ENCODE data around the gene ELOVL6. TPM values are rescaled to one million over a fixed set of nuclear protein-coding genes. Genes with fewer than 3 reads are reported as not detected.

The ELOVL6 gene
- total RNA-seq, 2 donors from 2014 or later, result 43.5 to 44.8 TPM

DNA sequence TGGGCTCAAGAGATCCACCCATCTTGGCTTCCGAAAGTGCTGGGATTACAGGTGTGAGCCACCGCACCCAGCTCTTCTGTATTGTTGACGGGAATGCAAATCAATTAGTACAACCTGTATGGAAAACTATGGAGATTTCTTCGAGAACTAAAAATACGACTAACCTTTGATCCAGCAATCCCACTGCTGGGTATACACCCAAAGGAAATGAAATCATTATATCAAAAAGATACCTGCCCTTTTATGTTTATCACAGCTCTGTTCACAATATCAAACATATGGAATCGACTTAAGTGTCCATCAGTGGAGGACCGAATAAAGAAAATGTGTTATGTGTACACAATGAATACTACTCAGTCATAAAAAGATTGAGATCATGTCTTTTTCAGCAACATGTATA lies 49.3 kb downstream of the ELOVL6 start:
- H3K9me3 ChIP-seq (ENCODE audit: control insufficient read depth, low read length), result peaks cover 7% of the 10 kb centered on the region
- no peaks in the 10 kb centered on the region for H3K27me3 ChIP-seq (ENCODE audit: control insufficient read depth, insufficient read depth, low read length, poor library complexity, severe bottlenecking)
- Mint-ChIP-seq H3K27ac (no peak overlapping the region), H3K4me3 (no peak overlapping the region), H3K4me1 (peaks cover 10% of the 10 kb centered on the region), H3K36me3 (ENCODE audit: low read depth) (peaks cover 22% of the 10 kb centered on the region), H3K27me3 (ENCODE audit: insufficient read depth) (no peaks in the 10 kb centered on the region), H3K9me3 (peaks cover 7% of the 10 kb centered on the region)
- no peak overlapping the region for H3K4me3 ChIP-seq (ENCODE audit: low read length)
- H3K27ac ChIP-seq (ENCODE audit: low read depth, low read length), result no peak overlapping the region
- H3K9ac ChIP-seq (ENCODE audit: extremely low read depth, low read length, poor library complexity, severe bottlenecking), result no peak overlapping the region
- peaks cover 6% of the 10 kb centered on the region for H3K36me3 ChIP-seq (ENCODE audit: control insufficient read depth, insufficient read depth, low read length)
- DNase-seq, result no peak
- TF ChIP-seq, protein P1, sequence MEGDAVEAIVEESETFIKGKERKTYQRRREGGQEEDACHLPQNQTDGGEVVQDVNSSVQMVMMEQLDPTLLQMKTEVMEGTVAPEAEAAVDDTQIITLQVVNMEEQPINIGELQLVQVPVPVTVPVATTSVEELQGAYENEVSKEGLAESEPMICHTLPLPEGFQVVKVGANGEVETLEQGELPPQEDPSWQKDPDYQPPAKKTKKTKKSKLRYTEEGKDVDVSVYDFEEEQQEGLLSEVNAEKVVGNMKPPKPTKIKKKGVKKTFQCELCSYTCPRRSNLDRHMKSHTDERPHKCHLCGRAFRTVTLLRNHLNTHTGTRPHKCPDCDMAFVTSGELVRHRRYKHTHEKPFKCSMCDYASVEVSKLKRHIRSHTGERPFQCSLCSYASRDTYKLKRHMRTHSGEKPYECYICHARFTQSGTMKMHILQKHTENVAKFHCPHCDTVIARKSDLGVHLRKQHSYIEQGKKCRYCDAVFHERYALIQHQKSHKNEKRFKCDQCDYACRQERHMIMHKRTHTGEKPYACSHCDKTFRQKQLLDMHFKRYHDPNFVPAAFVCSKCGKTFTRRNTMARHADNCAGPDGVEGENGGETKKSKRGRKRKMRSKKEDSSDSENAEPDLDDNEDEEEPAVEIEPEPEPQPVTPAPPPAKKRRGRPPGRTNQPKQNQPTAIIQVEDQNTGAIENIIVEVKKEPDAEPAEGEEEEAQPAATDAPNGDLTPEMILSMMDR (conservative IDR thresholded peaks at IDR 0.05), result no peak
- WGBS, 2 experiments (ENCODE audit: insufficient coverage in 1 of 2, insufficient read length in 1 of 2), result 96 to 98% methylated on average over 5 to 7 of the region's 7 CpGs
- H3K4me1 ChIP-seq (ENCODE audit: control insufficient read depth, insufficient read depth, low read length), result peaks cover 6% of the 10 kb centered on the region

DNA sequence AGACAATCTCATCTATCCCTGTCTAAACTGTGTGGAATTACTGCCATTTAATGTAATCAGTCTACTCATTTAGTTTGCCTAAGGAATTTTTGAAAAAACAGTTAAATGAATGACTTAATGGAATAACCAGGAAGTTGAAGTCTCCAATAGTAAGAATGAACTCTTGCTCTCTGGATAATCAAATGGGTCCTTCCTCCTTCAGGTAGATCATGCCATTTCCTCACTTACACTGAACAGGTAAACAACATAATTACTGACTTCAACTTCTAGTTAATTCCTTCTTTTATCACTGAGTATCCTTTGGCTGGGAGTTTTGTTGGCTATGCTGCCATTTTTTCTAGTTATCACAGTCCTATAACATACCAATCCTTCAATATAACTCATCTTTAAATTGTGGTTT lies 56.0 kb downstream of the ELOVL6 start:
- Histone ChIP-seq H3K27ac (ENCODE audit: low read depth, low read length) (no peak overlapping the region), H3K9me3 (ENCODE audit: control insufficient read depth, low read length) (peaks cover 7% of the 10 kb centered on the region), H3K9ac (ENCODE audit: extremely low read depth, low read length, poor library complexity, severe bottlenecking) (no peak overlapping the region), H3K36me3 (ENCODE audit: control insufficient read depth, insufficient read depth, low read length) (peaks cover 11% of the 10 kb centered on the region), H3K27me3 (ENCODE audit: control insufficient read depth, insufficient read depth, low read length, poor library complexity, severe bottlenecking) (no peaks in the 10 kb centered on the region), H3K4me3 (ENCODE audit: low read length) (no peak overlapping the region), H3K4me1 (ENCODE audit: control insufficient read depth, insufficient read depth, low read length) (peaks cover 6% of the 10 kb centered on the region)
- Mint-ChIP-seq H3K36me3 (ENCODE audit: low read depth) (peaks cover 23% of the 10 kb centered on the region), H3K27me3 (ENCODE audit: insufficient read depth) (no peaks in the 10 kb centered on the region), H3K9me3 (peaks cover 7% of the 10 kb centered on the region), H3K27ac (no peak overlapping the region), H3K4me1 (peaks cover 19% of the 10 kb centered on the region), H3K4me3 (no peak overlapping the region)
- TF ChIP-seq, protein P1 (conservative IDR thresholded peaks at IDR 0.05), result no peak
- no peak for DNase-seq

DNA sequence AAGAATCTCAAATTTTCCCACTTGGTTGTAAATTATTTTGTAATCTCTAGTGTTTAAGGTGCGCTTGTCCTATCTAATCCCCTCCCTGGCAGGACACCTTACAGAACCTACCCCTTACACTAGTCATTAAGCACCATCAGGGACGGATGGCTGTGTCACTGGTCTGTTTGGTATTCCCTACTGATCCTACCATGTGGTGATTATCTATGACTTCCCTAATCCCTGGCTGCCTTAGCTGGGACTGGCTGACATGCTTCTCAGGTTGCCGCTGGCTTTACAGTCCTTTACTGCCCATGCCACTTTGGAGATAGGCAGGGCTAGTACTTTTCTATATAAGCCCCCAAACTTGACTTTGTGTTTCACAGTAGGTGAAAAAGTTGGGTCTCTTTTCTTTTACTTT lies 58.6 kb downstream of the ELOVL6 start:
- Mint-ChIP-seq H3K36me3 (ENCODE audit: low read depth) (peaks cover 8% of the 10 kb centered on the region), H3K4me1 (peaks cover 27% of the 10 kb centered on the region), H3K4me3 (no peak overlapping the region), H3K27me3 (ENCODE audit: insufficient read depth) (no peaks in the 10 kb centered on the region), H3K27ac (peak overlapping the region; percentile 77), H3K9me3 (no peaks in the 10 kb centered on the region)
- Histone ChIP-seq H3K9ac (ENCODE audit: extremely low read depth, low read length, poor library complexity, severe bottlenecking) (no peak overlapping the region), H3K27me3 (ENCODE audit: control insufficient read depth, insufficient read depth, low read length, poor library complexity, severe bottlenecking) (no peaks in the 10 kb centered on the region), H3K27ac (ENCODE audit: low read depth, low read length) (no peak overlapping the region), H3K4me1 (ENCODE audit: control insufficient read depth, insufficient read depth, low read length) (peaks cover 5% of the 10 kb centered on the region), H3K36me3 (ENCODE audit: control insufficient read depth, insufficient read depth, low read length) (peaks cover 5% of the 10 kb centered on the region), H3K9me3 (ENCODE audit: control insufficient read depth, low read length) (no peaks in the 10 kb centered on the region), H3K4me3 (ENCODE audit: low read length) (no peak overlapping the region)
- DNase-seq, result no peak
- TF ChIP-seq, protein P1 (conservative IDR thresholded peaks at IDR 0.05), result no peak
- 68 to 90% methylated on average over 2 to 3 of the region's 3 CpGs for WGBS, 2 experiments (ENCODE audit: insufficient coverage in 1 of 2, insufficient read length in 1 of 2)
